NB4 (cell line): Measurements from ENCODE around the gene YAE1.

Experiments
- MAX ChIP-seq: IDR thresholded peaks from 2 replicates; pipeline ENCODE4 v1.6.1; 2011; ENCODE audit warnings: low read depth, low read length
- POLR2A ChIP-seq: IDR thresholded peaks from 2 replicates; pipeline ENCODE4 v1.6.1; 2011; ENCODE audit warnings: mild to moderate bottlenecking; ENCODE audit not compliant: insufficient read length; ENCODE audit errors: extremely low read depth
- TF ChIP-seq, protein P1 (sequence below): IDR thresholded peaks from one replicate; pipeline ENCODE4 v1.5.1; 2012; ENCODE audit warnings: low read depth, low read length

DNA sequence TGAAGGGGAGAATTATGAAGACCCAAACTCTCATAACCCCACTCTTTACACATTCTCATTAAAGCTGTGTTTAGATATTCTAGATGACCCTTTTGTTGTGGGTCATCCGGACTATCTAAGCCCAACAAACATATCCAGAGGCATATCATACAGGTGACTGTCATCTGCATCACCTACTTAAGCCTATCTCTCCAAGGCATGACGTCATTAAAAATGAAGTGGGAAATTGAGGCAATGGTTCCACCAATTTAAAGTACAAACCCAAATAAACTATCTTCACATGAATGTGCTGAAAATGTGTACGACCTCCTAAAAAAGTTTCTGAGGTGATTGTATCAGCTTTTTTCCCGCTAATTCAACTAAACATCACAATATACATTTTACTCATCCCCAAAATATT lies 52.7 kb downstream of the YAE1 start:
- no peak for TF ChIP-seq POLR2A
- TF ChIP-seq, protein P1, sequence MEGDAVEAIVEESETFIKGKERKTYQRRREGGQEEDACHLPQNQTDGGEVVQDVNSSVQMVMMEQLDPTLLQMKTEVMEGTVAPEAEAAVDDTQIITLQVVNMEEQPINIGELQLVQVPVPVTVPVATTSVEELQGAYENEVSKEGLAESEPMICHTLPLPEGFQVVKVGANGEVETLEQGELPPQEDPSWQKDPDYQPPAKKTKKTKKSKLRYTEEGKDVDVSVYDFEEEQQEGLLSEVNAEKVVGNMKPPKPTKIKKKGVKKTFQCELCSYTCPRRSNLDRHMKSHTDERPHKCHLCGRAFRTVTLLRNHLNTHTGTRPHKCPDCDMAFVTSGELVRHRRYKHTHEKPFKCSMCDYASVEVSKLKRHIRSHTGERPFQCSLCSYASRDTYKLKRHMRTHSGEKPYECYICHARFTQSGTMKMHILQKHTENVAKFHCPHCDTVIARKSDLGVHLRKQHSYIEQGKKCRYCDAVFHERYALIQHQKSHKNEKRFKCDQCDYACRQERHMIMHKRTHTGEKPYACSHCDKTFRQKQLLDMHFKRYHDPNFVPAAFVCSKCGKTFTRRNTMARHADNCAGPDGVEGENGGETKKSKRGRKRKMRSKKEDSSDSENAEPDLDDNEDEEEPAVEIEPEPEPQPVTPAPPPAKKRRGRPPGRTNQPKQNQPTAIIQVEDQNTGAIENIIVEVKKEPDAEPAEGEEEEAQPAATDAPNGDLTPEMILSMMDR: no peak
- no peak for TF ChIP-seq MAX
